Dedifferentiated amniotic fluid mesenchymal stem cell (primary cell): ENCODE data around the gene SEMA5B.

ENCODE experiments used
- DNase-seq: peaks from one replicate; pipeline ENCODE4 v3.0.0-alpha.2; 2016; ENCODE audit errors: extremely low spot score

SEMA5B gene

GRCh38 chr3:122975163-122975923 lies 52.2 kb downstream of the SEMA5B start:
- peak; percentile 18 for DNase-seq

- no peak for DNase-seq
Measured at GRCh38 chr3:122974764-122975162, 52.8 kb downstream of the SEMA5B start.

GRCh38 chr3:122973893-122974615 lies 53.5 kb downstream of the SEMA5B start:
- DNase-seq = no peak

GRCh38 chr3:122972141-122972540 lies 55.4 kb downstream of the SEMA5B start:
- no peak for DNase-seq

DNA sequence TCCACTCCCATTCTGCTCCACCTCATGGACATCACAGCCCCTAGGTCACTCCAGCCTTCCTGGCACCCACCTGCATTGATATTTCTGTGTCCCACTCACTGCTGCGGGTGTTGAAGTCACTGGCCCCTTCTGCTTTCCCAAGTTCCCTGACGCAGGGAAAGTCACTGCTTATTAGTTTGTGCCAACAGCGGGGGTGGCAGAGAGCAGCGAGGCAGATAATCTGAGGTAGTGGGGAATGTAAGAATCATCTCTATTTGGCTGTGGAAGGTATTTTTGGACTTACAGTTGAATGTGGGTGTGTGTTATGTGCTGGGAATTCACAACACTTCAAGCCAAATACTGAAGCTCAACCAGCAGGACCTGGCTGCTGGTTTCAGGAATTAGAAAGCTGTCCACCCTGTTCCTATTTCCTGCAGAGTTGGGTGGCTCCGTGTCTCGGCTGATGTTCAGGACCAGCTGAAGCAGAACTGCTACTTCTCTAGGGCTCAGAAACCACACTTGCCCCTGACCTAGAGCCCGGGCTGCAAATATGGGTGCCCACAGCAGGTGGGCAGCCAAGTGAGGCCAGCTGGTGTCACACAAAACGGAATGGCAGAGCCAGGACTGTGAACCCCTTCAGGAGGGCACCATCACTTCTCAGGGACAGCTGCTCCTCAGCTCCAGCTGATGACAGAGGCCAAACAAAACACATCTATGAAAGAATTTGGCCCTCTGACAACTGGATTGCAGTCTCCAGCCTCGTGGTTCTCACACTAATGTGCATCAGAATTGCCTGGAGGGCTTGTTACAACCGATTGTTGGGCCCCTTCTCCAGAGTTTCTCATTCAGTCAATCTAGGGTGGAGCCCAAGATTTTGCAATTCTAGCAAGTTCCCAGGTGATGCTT lies 57.7 kb downstream of the SEMA5B start:
- DNase-seq = peak; percentile 88

DNA sequence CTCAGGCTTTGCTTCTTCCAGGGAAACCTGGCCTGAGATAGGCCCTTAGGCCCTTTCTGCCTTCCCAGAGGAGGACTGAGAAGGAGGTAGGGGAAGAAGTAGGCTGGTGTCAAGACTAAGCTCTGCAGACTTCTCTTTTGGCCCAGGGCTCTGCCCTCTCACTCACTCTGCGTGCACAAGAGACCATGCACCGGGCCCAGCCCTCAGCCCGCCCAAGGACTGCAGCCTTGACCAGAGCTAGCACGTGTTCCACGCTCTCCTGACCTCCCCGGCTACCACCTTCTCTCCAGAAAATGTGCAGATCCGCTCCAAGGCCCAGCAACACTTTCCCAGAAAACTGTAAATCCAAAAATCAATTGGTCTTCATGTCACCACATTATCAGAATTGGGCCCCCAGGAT lies 59.8 kb downstream of the SEMA5B start:
- DNase-seq = no peak

- no peak for DNase-seq
Measured at GRCh38 chr3:122967356-122967755, 60.2 kb downstream of the SEMA5B start.

DNA sequence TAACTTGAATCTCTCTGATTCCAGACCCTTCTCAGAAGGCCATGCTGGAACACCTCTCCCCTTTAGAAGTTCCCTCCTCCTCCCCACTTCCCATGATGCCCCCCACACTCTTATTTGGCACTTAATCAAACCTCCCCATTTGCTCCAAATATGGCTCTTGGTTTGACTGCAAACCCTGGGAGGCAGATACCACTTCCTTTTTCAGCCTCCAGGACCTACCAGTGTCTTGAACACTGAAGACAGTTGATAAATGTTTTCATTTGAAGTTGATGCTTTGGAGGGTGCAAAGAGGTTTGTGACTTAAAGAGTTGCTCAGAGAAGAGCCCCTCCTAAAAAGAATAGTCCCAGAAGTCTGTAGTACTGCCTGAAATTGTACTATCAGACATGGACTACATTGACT lies 61.5 kb downstream of the SEMA5B start:
- DNase-seq = no peak

DNA sequence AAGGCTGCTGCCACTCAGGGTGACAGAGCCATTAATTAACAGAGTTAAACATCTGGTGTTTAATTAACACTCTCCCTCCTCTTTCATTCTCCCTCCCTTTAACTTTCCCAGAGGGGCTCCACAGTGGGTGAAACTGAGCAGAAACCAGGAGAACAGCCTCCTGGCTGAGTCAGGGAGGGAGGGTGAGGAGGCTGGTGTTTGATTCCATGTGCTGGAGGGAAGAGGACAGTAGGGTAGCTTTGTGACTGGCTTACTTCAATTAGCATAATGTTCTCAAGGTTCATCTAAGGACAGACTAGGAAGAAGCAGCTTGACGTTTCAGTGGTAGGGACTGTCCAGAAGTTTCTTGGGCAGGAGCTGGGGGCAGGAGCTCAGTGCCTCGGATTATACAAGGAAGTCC lies 62.8 kb downstream of the SEMA5B start:
- DNase-seq = no peak

GRCh38 chr3:122962149-122962548 lies 65.4 kb downstream of the SEMA5B start:
- DNase-seq = no peak

GRCh38 chr3:122961146-122961545 lies 66.4 kb downstream of the SEMA5B start:
- no peak for DNase-seq

DNA sequence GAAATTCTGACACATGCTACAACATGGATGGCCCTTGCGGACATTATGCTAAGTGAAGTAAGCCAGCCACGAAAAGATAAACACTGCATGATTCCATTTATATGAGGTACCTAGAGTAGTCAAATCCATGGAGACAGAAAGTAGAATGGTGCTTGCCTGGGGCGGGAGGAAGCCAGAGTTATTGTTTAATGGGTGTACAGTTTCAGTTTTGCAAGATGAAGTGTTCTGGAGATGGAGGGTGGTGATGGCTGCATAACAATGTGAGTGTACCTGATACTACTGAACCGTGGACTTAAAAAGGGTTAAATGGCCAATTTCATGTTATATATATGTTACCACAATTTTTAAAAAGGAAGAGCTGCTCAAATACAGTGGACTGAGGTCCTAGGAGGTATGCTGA lies 66.9 kb downstream of the SEMA5B start:
- no peak for DNase-seq

GRCh38 chr3:122959339-122959738 lies 68.2 kb downstream of the SEMA5B start:
- DNase-seq = no peak

- no peak for DNase-seq
Measured at GRCh38 chr3:122957707-122958689, 69.6 kb downstream of the SEMA5B start.

GRCh38 chr3:122956693-122957455 lies 70.7 kb downstream of the SEMA5B start:
- DNase-seq = no peak

GRCh38 chr3:122955916-122956692 lies 71.5 kb downstream of the SEMA5B start:
- DNase-seq = no peak

- no peak for DNase-seq
Measured at GRCh38 chr3:122952520-122952919, 75.0 kb downstream of the SEMA5B start.

GRCh38 chr3:122948408-122948807 lies 79.2 kb downstream of the SEMA5B start:
- DNase-seq = no peak

DNA sequence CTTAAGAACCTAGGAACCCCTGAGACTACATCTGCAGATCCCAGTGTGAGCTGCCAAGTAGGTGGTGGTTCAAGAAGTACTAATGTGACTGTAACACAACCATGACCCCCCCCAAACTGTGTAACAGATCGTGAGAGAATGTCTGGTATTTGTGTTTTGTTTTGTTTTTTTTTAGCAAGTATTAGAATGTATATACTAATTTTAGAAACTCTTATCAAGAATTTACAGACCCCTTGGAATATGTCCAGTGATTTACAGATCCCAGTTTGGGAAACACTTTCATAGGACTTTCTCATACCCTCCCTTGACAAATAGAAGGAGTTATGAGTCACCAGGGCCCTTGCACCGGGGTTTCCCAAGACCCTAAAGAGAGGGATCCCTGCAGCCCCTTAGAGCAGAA lies 79.8 kb downstream of the SEMA5B start:
- DNase-seq = no peak

DNA sequence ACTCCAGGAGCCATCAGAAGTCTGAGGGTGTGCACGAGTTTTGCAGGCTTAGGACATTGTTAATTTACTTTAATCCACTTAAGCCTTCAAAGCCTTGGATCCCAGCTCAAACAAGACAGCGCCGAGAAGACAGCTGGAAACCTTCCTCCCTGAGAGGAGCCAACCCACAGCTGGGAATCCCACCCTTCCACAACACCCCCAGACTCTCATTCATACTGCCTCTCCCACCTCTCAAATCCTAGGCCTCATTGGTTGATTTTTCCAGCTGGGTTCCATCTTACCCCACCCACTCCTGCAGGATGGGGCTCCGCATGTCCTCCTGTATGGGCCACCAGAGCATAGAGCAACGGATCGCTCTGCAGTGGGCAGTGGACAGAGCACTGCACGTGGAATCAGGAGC lies 80.4 kb downstream of the SEMA5B start:
- DNase-seq = no peak
